OCI-LY3 (cell line): ENCODE data around the gene CLCN4.

ENCODE experiments used
- EZH2phosphoT487 ChIP-seq: fragments of 200-600 bp; shearing (Covaris generic); IDR thresholded peaks from 2 replicates; pipeline ENCODE4 v1.6.1; 2018; ENCODE audit warnings: antibody characterized with exemption, mixed run types, low read depth
- TF ChIP-seq, protein P1 (sequence below): fragments of 200-600, 300-600 bp; sonication (generic); IDR thresholded peaks from 2 replicates; pipeline ENCODE4 v1.5.1; 2014; ENCODE audit warnings: antibody characterized with exemption, low read length, low read depth

DNA sequence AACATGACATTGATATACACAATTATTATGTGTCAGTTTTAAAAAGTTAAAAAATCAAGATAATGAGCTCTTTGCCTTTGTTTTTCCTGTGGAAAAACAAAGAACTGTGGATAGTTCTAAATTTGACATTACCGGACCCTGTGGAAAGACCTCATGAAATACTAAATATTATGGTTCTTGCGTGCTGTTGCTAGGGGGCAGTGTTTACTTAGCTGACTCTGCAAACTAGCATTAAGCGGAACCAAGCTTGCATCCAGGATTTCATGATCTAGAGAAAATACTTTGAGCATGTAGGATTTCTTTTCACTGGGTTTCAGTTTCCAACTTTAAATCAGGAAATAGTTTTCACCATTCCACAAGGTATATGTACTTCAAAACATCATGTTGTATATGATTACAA is 33.6 kb downstream of the CLCN4 start:
- TF ChIP-seq, protein P1, sequence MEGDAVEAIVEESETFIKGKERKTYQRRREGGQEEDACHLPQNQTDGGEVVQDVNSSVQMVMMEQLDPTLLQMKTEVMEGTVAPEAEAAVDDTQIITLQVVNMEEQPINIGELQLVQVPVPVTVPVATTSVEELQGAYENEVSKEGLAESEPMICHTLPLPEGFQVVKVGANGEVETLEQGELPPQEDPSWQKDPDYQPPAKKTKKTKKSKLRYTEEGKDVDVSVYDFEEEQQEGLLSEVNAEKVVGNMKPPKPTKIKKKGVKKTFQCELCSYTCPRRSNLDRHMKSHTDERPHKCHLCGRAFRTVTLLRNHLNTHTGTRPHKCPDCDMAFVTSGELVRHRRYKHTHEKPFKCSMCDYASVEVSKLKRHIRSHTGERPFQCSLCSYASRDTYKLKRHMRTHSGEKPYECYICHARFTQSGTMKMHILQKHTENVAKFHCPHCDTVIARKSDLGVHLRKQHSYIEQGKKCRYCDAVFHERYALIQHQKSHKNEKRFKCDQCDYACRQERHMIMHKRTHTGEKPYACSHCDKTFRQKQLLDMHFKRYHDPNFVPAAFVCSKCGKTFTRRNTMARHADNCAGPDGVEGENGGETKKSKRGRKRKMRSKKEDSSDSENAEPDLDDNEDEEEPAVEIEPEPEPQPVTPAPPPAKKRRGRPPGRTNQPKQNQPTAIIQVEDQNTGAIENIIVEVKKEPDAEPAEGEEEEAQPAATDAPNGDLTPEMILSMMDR, result peak; percentile 65
- TF ChIP-seq EZH2phosphoT487, result no peak
